ENCODE results near the gene BRD3OS. TPM values are rescaled to one million over a fixed set of nuclear protein-coding genes. Genes with fewer than 3 reads are reported as not detected.

Gene BRD3OS
- total and polyA plus RNA-seq, 2 of the 13 experiments (the other 11 are each of a cell fraction or from before 2014, with no cell fraction given): 4.9 to 5.7 TPM

- TF ChIP-seq, protein P1, sequence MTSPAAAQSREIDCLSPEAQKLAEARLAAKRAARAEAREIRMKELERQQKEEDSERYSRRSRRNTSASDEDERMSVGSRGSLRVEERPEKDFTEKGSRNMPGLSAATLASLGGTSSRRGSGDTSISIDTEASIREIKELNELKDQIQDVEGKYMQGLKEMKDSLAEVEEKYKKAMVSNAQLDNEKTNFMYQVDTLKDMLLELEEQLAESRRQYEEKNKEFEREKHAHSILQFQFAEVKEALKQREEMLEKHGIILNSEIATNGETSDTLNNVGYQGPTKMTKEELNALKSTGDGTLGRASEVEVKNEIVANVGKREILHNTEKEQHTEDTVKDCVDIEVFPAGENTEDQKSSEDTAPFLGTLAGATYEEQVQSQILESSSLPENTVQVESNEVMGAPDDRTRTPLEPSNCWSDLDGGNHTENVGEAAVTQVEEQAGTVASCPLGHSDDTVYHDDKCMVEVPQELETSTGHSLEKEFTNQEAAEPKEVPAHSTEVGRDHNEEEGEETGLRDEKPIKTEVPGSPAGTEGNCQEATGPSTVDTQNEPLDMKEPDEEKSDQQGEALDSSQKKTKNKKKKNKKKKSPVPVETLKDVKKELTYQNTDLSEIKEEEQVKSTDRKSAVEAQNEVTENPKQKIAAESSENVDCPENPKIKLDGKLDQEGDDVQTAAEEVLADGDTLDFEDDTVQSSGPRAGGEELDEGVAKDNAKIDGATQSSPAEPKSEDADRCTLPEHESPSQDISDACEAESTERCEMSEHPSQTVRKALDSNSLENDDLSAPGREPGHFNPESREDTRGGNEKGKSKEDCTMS (CRISPR knock-in tag; conservative IDR thresholded peaks at IDR 0.05): no peak
- no peak for TF ChIP-seq ZNF615 (CRISPR knock-in tag; IDR thresholded peaks at IDR 0.05; ENCODE audit: borderline replicate concordance)
Observed at GRCh38 chr9:133998915-133999595, 26.2 kb upstream of the BRD3OS start (continued).

DNA sequence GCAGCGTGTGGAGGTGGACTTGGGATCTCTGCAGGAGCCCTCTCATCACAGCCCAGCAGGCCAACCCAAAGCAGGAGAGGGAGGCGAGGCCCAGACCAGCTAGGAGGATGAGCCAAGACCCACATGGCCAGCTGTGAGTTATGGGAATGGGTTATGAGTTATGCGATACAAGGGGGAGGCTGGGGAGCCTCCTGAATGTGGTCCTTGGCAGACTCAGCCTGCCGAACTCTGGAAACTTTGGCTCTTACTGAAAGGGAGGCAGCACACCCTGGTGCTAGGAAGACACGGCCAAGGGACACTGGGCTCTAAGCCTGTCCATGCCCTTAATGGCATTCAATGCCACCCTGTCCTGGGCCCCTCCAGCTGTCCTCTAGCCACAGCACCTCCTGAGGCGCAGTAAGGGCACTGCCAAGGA is 25.4 kb upstream of the BRD3OS start:
- Histone ChIP-seq H3K27ac (ENCODE audit: extremely low read length, insufficient read depth, low read length) (no peak overlapping the region), H3K4me2 (ENCODE audit: low read depth, low read length) (no peak overlapping the region), H3K4me3 (replicated peaks in 1 of 3; ENCODE audit: insufficient read depth in 1 of 3, low read depth in 2 of 3, low read length in 3 of 3) (no peak overlapping the region), H3K9me3 (ENCODE audit: low read length) (no peaks in the 10 kb centered on the region), H3K9ac (ENCODE audit: insufficient read depth, low read depth, low read length) (no peak overlapping the region), H3K36me3 (replicated peaks in 1 of 2; ENCODE audit: control insufficient read depth in 1 of 2, insufficient read depth in 2 of 2, low read length in 2 of 2) (no peaks in the 10 kb centered on the region), H3K27me3 (ENCODE audit: control insufficient read depth in 1 of 2, insufficient read depth in 2 of 2, low read length in 2 of 2) (no peaks in the 10 kb centered on the region; a peak in 1 of 5 replicates), H4K20me1 (ENCODE audit: insufficient read depth, low read length) (no peaks in the 10 kb centered on the region), H3K4me1 (ENCODE audit: insufficient read depth, low read length) (peaks cover 19% of the 10 kb centered on the region), H2AFZ (ENCODE audit: low read length) (no peak overlapping the region), H3K79me2 (ENCODE audit: insufficient read depth, low read length) (no peaks in the 10 kb centered on the region)
- intact Hi-C loops (cut with micrococcal nuclease; ENCODE audit: unreplicated experiment): no loop called here
- in situ Hi-C loops (cut with HindIII; ENCODE audit: extremely low pct_ligation_motif_present, low pct_unique_long_range_greater_than_20kb): no loop called here
- WGBS (ENCODE audit: low lambda C conversion rate): 40% methylated on average over 2 of the region's 6 CpGs
- no TSS peak for BruUV-seq (replicated peaks)
- POLR2A ChIA-PET: no interaction called here
- DNase-seq (ENCODE audit: low spot score) (no peak), FAIRE-seq (no peak), ATAC-seq (peak; percentile 16; the same call in 2 of the 3 replicates)
- CTCF ChIA-PET (ENCODE audit: low intra/inter-chr PET ratio, low total read pairs): no interaction called here
- no peak for TF ChIP-seq MXD3 (CRISPR knock-in tag; IDR thresholded peaks at IDR 0.05)
- TF ChIP-seq, protein P2, sequence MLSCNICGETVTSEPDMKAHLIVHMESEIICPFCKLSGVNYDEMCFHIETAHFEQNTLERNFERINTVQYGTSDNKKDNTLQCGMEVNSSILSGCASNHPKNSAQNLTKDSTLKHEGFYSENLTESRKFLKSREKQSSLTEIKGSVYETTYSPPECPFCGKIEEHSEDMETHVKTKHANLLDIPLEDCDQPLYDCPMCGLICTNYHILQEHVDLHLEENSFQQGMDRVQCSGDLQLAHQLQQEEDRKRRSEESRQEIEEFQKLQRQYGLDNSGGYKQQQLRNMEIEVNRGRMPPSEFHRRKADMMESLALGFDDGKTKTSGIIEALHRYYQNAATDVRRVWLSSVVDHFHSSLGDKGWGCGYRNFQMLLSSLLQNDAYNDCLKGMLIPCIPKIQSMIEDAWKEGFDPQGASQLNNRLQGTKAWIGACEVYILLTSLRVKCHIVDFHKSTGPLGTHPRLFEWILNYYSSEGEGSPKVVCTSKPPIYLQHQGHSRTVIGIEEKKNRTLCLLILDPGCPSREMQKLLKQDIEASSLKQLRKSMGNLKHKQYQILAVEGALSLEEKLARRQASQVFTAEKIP (CRISPR knock-in tag; IDR thresholded peaks at IDR 0.05; ENCODE audit: borderline replicate concordance): no peak
- TF ChIP-seq, protein P3, sequence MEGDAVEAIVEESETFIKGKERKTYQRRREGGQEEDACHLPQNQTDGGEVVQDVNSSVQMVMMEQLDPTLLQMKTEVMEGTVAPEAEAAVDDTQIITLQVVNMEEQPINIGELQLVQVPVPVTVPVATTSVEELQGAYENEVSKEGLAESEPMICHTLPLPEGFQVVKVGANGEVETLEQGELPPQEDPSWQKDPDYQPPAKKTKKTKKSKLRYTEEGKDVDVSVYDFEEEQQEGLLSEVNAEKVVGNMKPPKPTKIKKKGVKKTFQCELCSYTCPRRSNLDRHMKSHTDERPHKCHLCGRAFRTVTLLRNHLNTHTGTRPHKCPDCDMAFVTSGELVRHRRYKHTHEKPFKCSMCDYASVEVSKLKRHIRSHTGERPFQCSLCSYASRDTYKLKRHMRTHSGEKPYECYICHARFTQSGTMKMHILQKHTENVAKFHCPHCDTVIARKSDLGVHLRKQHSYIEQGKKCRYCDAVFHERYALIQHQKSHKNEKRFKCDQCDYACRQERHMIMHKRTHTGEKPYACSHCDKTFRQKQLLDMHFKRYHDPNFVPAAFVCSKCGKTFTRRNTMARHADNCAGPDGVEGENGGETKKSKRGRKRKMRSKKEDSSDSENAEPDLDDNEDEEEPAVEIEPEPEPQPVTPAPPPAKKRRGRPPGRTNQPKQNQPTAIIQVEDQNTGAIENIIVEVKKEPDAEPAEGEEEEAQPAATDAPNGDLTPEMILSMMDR (CRISPR knock-in tag; IDR thresholded peaks at IDR 0.05): peak; percentile 20; the same call in 1 of the 2 replicates
- TF ChIP-seq PRDM4 (CRISPR knock-in tag; IDR thresholded peaks at IDR 0.05; ENCODE audit: borderline replicate concordance): no peak
- TF ChIP-seq, protein P4, sequence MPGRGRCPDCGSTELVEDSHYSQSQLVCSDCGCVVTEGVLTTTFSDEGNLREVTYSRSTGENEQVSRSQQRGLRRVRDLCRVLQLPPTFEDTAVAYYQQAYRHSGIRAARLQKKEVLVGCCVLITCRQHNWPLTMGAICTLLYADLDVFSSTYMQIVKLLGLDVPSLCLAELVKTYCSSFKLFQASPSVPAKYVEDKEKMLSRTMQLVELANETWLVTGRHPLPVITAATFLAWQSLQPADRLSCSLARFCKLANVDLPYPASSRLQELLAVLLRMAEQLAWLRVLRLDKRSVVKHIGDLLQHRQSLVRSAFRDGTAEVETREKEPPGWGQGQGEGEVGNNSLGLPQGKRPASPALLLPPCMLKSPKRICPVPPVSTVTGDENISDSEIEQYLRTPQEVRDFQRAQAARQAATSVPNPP (CRISPR knock-in tag; IDR thresholded peaks at IDR 0.05): no peak
